ENCODE results near the gene P2RY2.

- TF ChIP-seq CTCF (IDR thresholded peaks at IDR 0.05) (no peak), EZH2 (IDR thresholded peaks at IDR 0.05; ENCODE audit: borderline replicate concordance, insufficient read depth, low read depth, low read length, poor library complexity, severe bottlenecking) (no peak)
Observed at GRCh38 chr11:73236205-73236765, 18.2 kb downstream of the P2RY2 start.

Data from B cell (primary cell).